GM13977 (cell line): ENCODE measurements around the gene TMC4.
"Not testable (repeated sequence)": the region's sequence is repeated elsewhere in the genome, so short reads cannot be mapped to it uniquely, and the experiment has no call there.

Source experiments
- DNase-seq: peaks from one replicate; pipeline ENCODE4 v3.0.0; 2012; ENCODE audit warnings: low spot score
- in situ Hi-C: fragments of 300-500 bp; cut with MboI; formaldehyde crosslinking; loops from one replicate; pipeline ENCODE4 v1.12.0; 2022; ENCODE audit warnings: low sequenced_read_pairs, low pct_unique_long_range_greater_than_20kb, mixed read lengths, inconsistent platforms; ENCODE audit not compliant: unreplicated experiment
- TF ChIP-seq, protein P1 (sequence below): IDR thresholded peaks from 2 replicates; pipeline ENCODE4 v1.5.1; 2012; ENCODE audit warnings: mild to moderate bottlenecking, control low read depth; ENCODE audit not compliant: insufficient read depth; ENCODE audit errors: extremely low read depth, missing control alignments

TMC4 gene

DNA sequence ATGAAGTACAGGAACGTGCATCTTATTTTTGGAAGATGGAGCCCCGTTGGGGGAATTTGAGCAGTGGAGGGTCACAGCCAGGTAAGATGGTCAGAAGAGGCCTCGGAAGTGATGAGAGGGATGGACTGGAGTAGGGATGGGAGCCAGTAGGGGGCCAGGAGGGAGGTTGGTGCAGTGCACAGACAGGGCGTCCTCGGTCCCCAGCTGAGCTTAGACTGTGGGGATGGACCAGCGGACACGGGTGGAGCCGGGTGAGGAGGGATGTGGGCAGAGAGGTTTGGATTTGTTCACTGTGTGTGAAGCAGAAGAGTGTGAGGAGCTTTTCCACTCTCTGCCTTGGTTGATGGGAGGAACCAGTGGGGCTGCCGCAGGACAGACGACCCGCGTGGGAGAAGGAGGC lies 38.3 kb upstream of the TMC4 start:
- in situ Hi-C loops: no loop called here
- TF ChIP-seq, protein P1, sequence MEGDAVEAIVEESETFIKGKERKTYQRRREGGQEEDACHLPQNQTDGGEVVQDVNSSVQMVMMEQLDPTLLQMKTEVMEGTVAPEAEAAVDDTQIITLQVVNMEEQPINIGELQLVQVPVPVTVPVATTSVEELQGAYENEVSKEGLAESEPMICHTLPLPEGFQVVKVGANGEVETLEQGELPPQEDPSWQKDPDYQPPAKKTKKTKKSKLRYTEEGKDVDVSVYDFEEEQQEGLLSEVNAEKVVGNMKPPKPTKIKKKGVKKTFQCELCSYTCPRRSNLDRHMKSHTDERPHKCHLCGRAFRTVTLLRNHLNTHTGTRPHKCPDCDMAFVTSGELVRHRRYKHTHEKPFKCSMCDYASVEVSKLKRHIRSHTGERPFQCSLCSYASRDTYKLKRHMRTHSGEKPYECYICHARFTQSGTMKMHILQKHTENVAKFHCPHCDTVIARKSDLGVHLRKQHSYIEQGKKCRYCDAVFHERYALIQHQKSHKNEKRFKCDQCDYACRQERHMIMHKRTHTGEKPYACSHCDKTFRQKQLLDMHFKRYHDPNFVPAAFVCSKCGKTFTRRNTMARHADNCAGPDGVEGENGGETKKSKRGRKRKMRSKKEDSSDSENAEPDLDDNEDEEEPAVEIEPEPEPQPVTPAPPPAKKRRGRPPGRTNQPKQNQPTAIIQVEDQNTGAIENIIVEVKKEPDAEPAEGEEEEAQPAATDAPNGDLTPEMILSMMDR: no peak
- no peak for DNase-seq

DNA sequence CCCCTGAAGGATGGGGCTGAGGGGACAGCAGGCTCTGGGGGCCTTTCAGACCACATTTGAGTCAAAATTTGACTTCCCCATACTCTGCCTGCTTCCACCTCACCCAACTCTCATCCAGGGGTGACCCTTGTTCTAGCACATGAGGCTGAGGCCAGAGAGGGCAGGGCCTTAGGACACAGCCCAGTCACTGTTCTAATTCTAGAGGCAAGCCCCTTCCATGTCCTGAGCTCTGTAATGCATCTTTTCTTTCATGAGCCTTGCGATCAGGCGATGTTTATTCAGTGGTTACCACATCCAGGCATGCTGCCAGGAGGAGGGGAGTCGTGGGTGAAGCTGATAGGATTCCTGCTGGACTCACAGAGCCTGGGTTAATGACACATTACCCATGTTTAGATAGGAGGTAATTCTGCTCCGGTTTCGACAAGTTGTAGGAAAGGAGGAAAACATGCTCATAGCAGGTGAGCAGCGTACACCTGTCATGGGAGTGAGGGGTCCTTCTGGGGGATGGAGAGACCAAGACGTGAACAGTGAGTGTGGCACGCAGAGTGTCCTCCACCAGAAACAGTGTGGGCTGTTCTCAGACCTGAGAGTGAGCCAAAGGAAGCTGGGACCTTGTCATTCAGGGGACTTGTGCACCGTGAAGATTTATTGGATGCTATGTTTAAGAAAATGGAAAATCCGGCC lies 37.0 kb upstream of the TMC4 start:
- TF ChIP-seq, protein P1: no peak
- in situ Hi-C loops: no loop called here
- no peak for DNase-seq

DNA sequence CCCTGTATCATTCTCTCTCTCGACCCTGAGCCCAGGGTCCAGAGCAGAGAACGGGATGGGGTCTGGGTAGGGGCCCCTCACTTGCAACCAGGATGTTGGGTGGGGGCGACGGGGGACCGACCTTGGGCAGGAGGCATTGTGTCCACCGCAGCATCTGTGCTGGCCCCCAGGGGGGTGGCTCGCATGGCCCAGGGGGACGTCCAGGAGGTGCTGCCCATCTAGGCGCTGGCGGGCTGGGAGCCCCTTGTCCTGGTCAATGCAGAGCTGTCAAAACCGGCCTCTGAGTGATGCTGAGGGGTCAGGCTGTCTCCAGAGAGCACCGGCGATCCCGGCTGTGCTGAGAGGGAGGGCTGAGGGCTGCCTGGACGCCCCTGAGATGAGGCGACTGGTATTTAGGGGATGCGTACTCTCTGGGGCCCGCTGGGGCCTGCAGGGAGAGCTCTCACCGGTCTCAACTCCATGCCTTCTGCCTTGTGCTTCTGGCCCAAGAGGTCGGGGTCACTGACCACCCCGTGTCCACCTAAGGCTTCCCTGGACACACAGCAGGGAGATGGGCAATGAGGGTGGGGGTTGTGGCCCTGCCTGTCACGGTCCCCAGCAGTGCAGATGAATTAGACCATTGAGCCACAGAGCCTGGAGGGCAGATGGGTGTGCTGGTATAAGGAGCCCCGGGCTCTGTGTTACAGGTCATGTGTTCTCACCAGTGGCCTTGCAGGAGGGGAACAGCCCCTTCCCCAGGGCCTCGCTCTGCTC lies 36.3 kb upstream of the TMC4 start:
- in situ Hi-C loops: no loop called here
- DNase-seq: no peak
- TF ChIP-seq, protein P1: no peak

DNA sequence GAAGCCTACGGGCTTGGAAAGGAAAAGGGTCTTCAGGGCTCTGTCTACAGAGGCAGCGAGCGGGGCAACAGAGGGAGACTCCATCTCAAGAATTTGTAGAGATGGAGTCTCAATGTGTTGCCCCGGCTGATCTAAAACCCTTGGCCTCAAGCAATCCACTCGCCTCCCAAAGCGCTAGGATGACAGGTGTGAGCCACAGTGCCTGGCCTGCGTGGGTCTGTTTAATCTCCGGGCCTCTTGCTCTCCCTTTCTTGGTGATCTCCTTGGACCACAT lies 35.8 kb upstream of the TMC4 start:
- no peak for DNase-seq
- in situ Hi-C loops: no loop called here
- TF ChIP-seq, protein P1: no peak

GRCh38 chr19:54207983-54208783 lies 35.2 kb upstream of the TMC4 start:
- TF ChIP-seq, protein P1: no peak
- peak; percentile 61 for DNase-seq
- in situ Hi-C loops: no loop called here

DNA sequence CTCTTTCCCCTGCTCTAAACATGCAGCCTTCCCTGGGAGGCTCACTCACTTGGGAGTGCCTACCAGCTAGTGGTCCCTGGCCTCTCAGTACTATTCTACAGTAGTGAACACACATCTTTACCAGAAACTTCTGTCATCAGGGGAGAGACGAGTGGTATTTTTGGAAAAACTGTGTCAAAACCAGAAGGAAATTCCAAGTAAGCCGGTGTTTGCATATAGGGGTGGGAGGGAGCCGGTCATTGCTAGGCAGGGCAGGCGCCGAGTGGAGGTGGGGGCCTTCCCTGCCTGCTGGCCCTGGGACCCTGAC lies 34.7 kb upstream of the TMC4 start:
- TF ChIP-seq, protein P1: no peak
- in situ Hi-C loops: no loop called here
- no peak for DNase-seq

- in situ Hi-C loops, DNase-seq: not testable (repeated sequence)
These were observed 34.2 kb upstream of the TMC4 start for GRCh38 chr19:54207193-54207592.
